HEK293T (cell line): Measurements from ENCODE around the gene SNN.

Source experiments
- BHLHE40 ChIP-seq: fragments of 450-650 bp; IDR thresholded peaks from 2 replicates; pipeline ENCODE4 v1.6.1; 2016; ENCODE audit warnings: mild to moderate bottlenecking, moderate library complexity, borderline replicate concordance
- FOXM1 ChIP-seq: fragments of 450-650 bp; IDR thresholded peaks from 2 replicates; pipeline ENCODE4 v1.6.1; 2017; ENCODE audit warnings: mild to moderate bottlenecking, borderline replicate concordance
- NFRKB ChIP-seq: fragments of 450-650 bp; IDR thresholded peaks from 2 replicates; pipeline ENCODE4 v1.6.1; 2016; ENCODE audit warnings: mild to moderate bottlenecking, moderate library complexity
- PKNOX1 ChIP-seq: fragments of 450-650 bp; IDR thresholded peaks from 2 replicates; pipeline ENCODE4 v1.6.1; 2016

GRCh38 chr16:11692651-11693050, 24.4 kb downstream of the SNN start:
- TF ChIP-seq BHLHE40 (no peak), FOXM1 (no peak), PKNOX1 (no peak), NFRKB (no peak)
